Measurements from ENCODE around the gene TSPAN12.

- TF ChIP-seq ZNF792 (tag by site-specific recombination; IDR thresholded peaks at IDR 0.05) (no peak), CTCF (tag by site-specific recombination; IDR thresholded peaks at IDR 0.05) (no peak), ZNF133 (tag by site-specific recombination; IDR thresholded peaks at IDR 0.05) (no peak), ZNF280D (tag by site-specific recombination; IDR thresholded peaks at IDR 0.05) (no peak), HOXA7 (CRISPR knock-in tag; IDR thresholded peaks at IDR 0.05; ENCODE audit: borderline replicate concordance) (no peak), KLF16 (tag by site-specific recombination; IDR thresholded peaks at IDR 0.05) (no peak), ZNF660 (tag by site-specific recombination; IDR thresholded peaks at IDR 0.05) (no peak), ZNF350 (tag by site-specific recombination; IDR thresholded peaks at IDR 0.05) (no peak), MZF1 (tag by site-specific recombination; IDR thresholded peaks at IDR 0.05; ENCODE audit: borderline replicate concordance) (no peak), MYNN (tag by site-specific recombination; IDR thresholded peaks at IDR 0.05; ENCODE audit: borderline replicate concordance) (no peak), ZNF623 (tag by site-specific recombination; IDR thresholded peaks at IDR 0.05) (no peak)
- TF ChIP-seq, protein P1, sequence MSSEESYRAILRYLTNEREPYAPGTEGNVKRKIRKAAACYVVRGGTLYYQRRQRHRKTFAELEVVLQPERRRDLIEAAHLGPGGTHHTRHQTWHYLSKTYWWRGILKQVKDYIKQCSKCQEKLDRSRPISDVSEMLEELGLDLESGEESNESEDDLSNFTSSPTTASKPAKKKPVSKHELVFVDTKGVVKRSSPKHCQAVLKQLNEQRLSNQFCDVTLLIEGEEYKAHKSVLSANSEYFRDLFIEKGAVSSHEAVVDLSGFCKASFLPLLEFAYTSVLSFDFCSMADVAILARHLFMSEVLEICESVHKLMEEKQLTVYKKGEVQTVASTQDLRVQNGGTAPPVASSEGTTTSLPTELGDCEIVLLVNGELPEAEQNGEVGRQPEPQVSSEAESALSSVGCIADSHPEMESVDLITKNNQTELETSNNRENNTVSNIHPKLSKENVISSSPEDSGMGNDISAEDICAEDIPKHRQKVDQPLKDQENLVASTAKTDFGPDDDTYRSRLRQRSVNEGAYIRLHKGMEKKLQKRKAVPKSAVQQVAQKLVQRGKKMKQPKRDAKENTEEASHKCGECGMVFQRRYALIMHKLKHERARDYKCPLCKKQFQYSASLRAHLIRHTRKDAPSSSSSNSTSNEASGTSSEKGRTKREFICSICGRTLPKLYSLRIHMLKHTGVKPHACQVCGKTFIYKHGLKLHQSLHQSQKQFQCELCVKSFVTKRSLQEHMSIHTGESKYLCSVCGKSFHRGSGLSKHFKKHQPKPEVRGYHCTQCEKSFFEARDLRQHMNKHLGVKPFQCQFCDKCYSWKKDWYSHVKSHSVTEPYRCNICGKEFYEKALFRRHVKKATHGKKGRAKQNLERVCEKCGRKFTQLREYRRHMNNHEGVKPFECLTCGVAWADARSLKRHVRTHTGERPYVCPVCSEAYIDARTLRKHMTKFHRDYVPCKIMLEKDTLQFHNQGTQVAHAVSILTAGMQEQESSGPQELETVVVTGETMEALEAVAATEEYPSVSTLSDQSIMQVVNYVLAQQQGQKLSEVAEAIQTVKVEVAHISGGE (tag by site-specific recombination; conservative IDR thresholded peaks at IDR 0.05; ENCODE audit: low read depth) = no peak
- TF ChIP-seq, protein P2, sequence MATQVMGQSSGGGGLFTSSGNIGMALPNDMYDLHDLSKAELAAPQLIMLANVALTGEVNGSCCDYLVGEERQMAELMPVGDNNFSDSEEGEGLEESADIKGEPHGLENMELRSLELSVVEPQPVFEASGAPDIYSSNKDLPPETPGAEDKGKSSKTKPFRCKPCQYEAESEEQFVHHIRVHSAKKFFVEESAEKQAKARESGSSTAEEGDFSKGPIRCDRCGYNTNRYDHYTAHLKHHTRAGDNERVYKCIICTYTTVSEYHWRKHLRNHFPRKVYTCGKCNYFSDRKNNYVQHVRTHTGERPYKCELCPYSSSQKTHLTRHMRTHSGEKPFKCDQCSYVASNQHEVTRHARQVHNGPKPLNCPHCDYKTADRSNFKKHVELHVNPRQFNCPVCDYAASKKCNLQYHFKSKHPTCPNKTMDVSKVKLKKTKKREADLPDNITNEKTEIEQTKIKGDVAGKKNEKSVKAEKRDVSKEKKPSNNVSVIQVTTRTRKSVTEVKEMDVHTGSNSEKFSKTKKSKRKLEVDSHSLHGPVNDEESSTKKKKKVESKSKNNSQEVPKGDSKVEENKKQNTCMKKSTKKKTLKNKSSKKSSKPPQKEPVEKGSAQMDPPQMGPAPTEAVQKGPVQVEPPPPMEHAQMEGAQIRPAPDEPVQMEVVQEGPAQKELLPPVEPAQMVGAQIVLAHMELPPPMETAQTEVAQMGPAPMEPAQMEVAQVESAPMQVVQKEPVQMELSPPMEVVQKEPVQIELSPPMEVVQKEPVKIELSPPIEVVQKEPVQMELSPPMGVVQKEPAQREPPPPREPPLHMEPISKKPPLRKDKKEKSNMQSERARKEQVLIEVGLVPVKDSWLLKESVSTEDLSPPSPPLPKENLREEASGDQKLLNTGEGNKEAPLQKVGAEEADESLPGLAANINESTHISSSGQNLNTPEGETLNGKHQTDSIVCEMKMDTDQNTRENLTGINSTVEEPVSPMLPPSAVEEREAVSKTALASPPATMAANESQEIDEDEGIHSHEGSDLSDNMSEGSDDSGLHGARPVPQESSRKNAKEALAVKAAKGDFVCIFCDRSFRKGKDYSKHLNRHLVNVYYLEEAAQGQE (tag by site-specific recombination; IDR thresholded peaks at IDR 0.05) = no peak
Measured at GRCh38 chr7:120852700-120853099, 5.2 kb downstream of the TSPAN12 start.

All from HEK293 (cell line).